Astrocyte (in vitro differentiated cells and primary cell): ENCODE measurements around the gene NTN4.

Source experiments
- EZH2 ChIP-seq: IDR thresholded peaks from 2 replicates; pipeline ENCODE4 v1.6.1; 2012; ENCODE audit warnings: mild to moderate bottlenecking, low read length, inconsistent platforms; ENCODE audit not compliant: insufficient read depth
- TF ChIP-seq, protein P1 (sequence below): IDR thresholded peaks from 2 replicates; pipeline ENCODE4 v1.5.1; 2011; ENCODE audit warnings: low read depth, mild to moderate bottlenecking, inconsistent platforms, low read length, moderate library complexity; ENCODE audit not compliant: insufficient read depth

- TF ChIP-seq, protein P1, sequence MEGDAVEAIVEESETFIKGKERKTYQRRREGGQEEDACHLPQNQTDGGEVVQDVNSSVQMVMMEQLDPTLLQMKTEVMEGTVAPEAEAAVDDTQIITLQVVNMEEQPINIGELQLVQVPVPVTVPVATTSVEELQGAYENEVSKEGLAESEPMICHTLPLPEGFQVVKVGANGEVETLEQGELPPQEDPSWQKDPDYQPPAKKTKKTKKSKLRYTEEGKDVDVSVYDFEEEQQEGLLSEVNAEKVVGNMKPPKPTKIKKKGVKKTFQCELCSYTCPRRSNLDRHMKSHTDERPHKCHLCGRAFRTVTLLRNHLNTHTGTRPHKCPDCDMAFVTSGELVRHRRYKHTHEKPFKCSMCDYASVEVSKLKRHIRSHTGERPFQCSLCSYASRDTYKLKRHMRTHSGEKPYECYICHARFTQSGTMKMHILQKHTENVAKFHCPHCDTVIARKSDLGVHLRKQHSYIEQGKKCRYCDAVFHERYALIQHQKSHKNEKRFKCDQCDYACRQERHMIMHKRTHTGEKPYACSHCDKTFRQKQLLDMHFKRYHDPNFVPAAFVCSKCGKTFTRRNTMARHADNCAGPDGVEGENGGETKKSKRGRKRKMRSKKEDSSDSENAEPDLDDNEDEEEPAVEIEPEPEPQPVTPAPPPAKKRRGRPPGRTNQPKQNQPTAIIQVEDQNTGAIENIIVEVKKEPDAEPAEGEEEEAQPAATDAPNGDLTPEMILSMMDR: no peak
- no peak for TF ChIP-seq EZH2
Measured at GRCh38 chr12:95790033-95790916, at the start of gene NTN4.
